Breast epithelium (tissue), 3 donors: Measurements from ENCODE around the gene FAM241B.

Experiments used
- POLR2A ChIP-seq: fragments of 450-650 bp; IDR thresholded peaks from one replicate; pipeline ENCODE4 v1.6.1; 2016; ENCODE audit warnings: antibody characterized with exemption, mild to moderate bottlenecking, moderate library complexity
- POLR2AphosphoS5 ChIP-seq, 3 donors: sonication (generic); formaldehyde crosslinking; IDR thresholded peaks; one replicate each; pipeline ENCODE4 v1.6.1; 2017; ENCODE audit warnings: antibody characterized with exemption in 3 of 3
- TF ChIP-seq, protein P1 (sequence below), 3 donors: fragments of 450-650 bp; IDR thresholded peaks; one replicate each; pipeline ENCODE4 v1.5.1; 2016 to 2017; ENCODE audit warnings: antibody characterized with exemption in 3 of 3, mild to moderate bottlenecking in 3 of 3, moderate library complexity in 3 of 3

- TF ChIP-seq POLR2A (no peak), POLR2AphosphoS5 (IDR thresholded peaks at IDR 0.05) (no peak)
- TF ChIP-seq, protein P1, sequence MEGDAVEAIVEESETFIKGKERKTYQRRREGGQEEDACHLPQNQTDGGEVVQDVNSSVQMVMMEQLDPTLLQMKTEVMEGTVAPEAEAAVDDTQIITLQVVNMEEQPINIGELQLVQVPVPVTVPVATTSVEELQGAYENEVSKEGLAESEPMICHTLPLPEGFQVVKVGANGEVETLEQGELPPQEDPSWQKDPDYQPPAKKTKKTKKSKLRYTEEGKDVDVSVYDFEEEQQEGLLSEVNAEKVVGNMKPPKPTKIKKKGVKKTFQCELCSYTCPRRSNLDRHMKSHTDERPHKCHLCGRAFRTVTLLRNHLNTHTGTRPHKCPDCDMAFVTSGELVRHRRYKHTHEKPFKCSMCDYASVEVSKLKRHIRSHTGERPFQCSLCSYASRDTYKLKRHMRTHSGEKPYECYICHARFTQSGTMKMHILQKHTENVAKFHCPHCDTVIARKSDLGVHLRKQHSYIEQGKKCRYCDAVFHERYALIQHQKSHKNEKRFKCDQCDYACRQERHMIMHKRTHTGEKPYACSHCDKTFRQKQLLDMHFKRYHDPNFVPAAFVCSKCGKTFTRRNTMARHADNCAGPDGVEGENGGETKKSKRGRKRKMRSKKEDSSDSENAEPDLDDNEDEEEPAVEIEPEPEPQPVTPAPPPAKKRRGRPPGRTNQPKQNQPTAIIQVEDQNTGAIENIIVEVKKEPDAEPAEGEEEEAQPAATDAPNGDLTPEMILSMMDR (IDR thresholded peaks at IDR 0.05): no peak
These were observed 27.4 kb downstream of the FAM241B start for GRCh38 chr10:69657430-69657829.
